T-cell (primary cell): ENCODE results near the gene AP3D1. TPM values are rescaled to one million over a fixed set of nuclear protein-coding genes. Genes with fewer than 3 reads are reported as not detected.
"Not testable (repeated sequence)": the region's sequence is repeated elsewhere in the genome, so short reads cannot be mapped to it uniquely, and the experiment has no call there.

ENCODE experiments used
- ATAC-seq, 4 experiments: fragments of 200-7000 bp in 3 of 4; fragments of 150-1000 bp in 1 of 4; cut with Tn5 transposase; replicated peaks in 1 of 4; 1 replicate in 3 of 4; 2 replicates in 1 of 4; pipeline ENCODE4 v1.10.0; 2021; ENCODE audit warnings: moderate library complexity in 3 of 4, mild to moderate bottlenecking in 2 of 4, moderate number of reproducible peaks in 1 of 4
- CTCF ChIA-PET, 2 donors: fragments of 300-600 bp; sonication (Branson Sonifier 250); formaldehyde crosslinking; loops; one replicate each; lab custom pipeline; 2022; ENCODE audit warnings: antibody characterized with exemption in 2 of 2; lab: Charles Lee
- POLR2A ChIA-PET, 2 donors: fragments of 300-600 bp; sonication (Branson Sonifier 250); formaldehyde crosslinking; loops; one replicate each; lab custom pipeline; 2022; ENCODE audit warnings: antibody characterized with exemption in 2 of 2; lab: Charles Lee
- DNase-seq, 35 experiments: peaks; one replicate each; pipeline versions ENCODE4 v3.0.0 to v3.0.0-alpha.2; 2013 to 2023
- H3K27ac ChIP-seq: one replicate; pipeline ENCODE4 v1.5.1; 2013; ENCODE audit warnings: low read length
- H3K27me3 ChIP-seq, 2 experiments: replicated peaks in 1 of 2; 1 replicate in 1 of 2; 2 replicates in 1 of 2; pipeline versions ENCODE4 v1.6.1 to v1.7.0; 2013; ENCODE audit warnings: low read length in 1 of 2, mixed read lengths in 1 of 2; ENCODE audit not compliant: control insufficient read depth in 2 of 2, insufficient read depth in 2 of 2; ENCODE audit errors: extremely low read depth in 1 of 2
- H3K36me3 ChIP-seq, 2 donors: 1 replicate in 1 of 2; 2 replicates in 1 of 2; pipeline versions ENCODE4 v1.6.1 to v1.7.0; 2013; ENCODE audit warnings: low read length in 1 of 2; ENCODE audit not compliant: control insufficient read depth in 2 of 2, insufficient read depth in 1 of 2; ENCODE audit errors: extremely low read depth in 1 of 2
- H3K4me1 ChIP-seq, 2 experiments: 1 replicate in 1 of 2; 2 replicates in 1 of 2; pipeline versions ENCODE4 v1.6.1 to v1.7.0; 2013; ENCODE audit warnings: low read length in 2 of 2, mixed read lengths in 1 of 2; ENCODE audit not compliant: insufficient read depth in 2 of 2, control insufficient read depth in 1 of 2; ENCODE audit errors: extremely low read depth in 1 of 2
- H3K4me3 ChIP-seq, 2 donors: 1 replicate in 1 of 2; 2 replicates in 1 of 2; pipeline versions ENCODE4 v1.5.1 to v1.7.0; 2013; ENCODE audit warnings: mild to moderate bottlenecking in 2 of 2, low read length in 1 of 2, moderate library complexity in 1 of 2; ENCODE audit not compliant: control insufficient read depth in 1 of 2; ENCODE audit errors: extremely low read depth in 1 of 2
- H3K9me3 ChIP-seq: 2 replicates; pipeline ENCODE4 v1.7.0; 2013
- H3K27ac Mint-ChIP-seq, 2 donors: one replicate each; pipeline ENCODE4 v1.8.0; 2020 to 2021; ENCODE audit warnings: mild to moderate bottlenecking in 2 of 2, mixed read lengths in 2 of 2
- H3K27me3 Mint-ChIP-seq, 2 donors: one replicate each; pipeline ENCODE4 v1.8.0; 2021 to 2022; ENCODE audit warnings: mixed read lengths in 2 of 2
- H3K36me3 Mint-ChIP-seq: one replicate; pipeline ENCODE4 v1.8.0; 2021; ENCODE audit warnings: mixed read lengths
- H3K4me1 Mint-ChIP-seq, 3 donors: one replicate each; pipeline ENCODE4 v1.8.0; 2020 to 2022; ENCODE audit warnings: mixed read lengths in 3 of 3, mild to moderate bottlenecking in 1 of 3
- H3K4me3 Mint-ChIP-seq, 3 donors: one replicate each; pipeline ENCODE4 v1.8.0; 2020 to 2022; ENCODE audit warnings: mild to moderate bottlenecking in 3 of 3, mixed read lengths in 3 of 3, moderate library complexity in 3 of 3
- H3K9me3 Mint-ChIP-seq, 3 donors: one replicate each; pipeline ENCODE4 v1.8.0; 2020 to 2022; ENCODE audit warnings: mixed read lengths in 3 of 3
- WGBS: methylation state at CpG from one replicate; pipeline ENCODE4 v1.1.5; 2013; ENCODE audit warnings: missing lambda C conversion rate; ENCODE audit not compliant: insufficient coverage; 5-methylcytosine and 5-hydroxymethylcytosine counted together
- total RNA-seq, 35 experiments: library from RNA in 6 of 35; stranded (reverse) in 6 of 35; fragments of 120-200 nt in 1 of 35; gene quantifications; one replicate each; pipeline versions ENCODE4 v1.2.1 to v1.2.4 and lab custom pipeline; 2013 to 2026

Gene AP3D1
- total RNA-seq (10 to 100 TPM; 78.6 to 91.5 (median 86.7) TPM), total RNA-seq (lab: John Stamatoyannopoulos, UW) (114 to 207 (median 147) reads per million in 29 experiments)
- total RNA-seq (2013): 47.9 TPM

- ATAC-seq (peak; percentile 87 to 92 (median 90)), DNase-seq (peak; percentile 99 to 100 (median 100))
- H3K27ac Mint-ChIP-seq: peak within 1 kb of the TSS; percentile 70 to 72
- no peaks in the 10 kb centered on the region for H3K9me3 Mint-ChIP-seq
- POLR2A ChIA-PET: interaction anchor here (0.5 to 0.6 kb wide), 6 partner anchors 7 to 228 kb away, joined by 3 to 7 read pairs (median 4); partner anchors contain the start of gene SF3A2 (in 1 of the 2)
- Histone ChIP-seq H3K27ac (peak within 1 kb of the TSS; percentile 62), H3K36me3 (peaks cover 0 to 2% of the 10 kb centered on the region in 2 donors), H3K4me1 (peaks cover 10 to 42% of the 10 kb centered on the region in 2 experiments), H3K9me3 (no peaks in the 10 kb centered on the region), H3K4me3 (peak within 1 kb of the TSS; percentile 69 to 79), H3K27me3 (no peaks in the 10 kb centered on the region)
- 2% methylated on average over 74 of the region's 74 CpGs for WGBS
- H3K27me3 Mint-ChIP-seq: no peaks in the 10 kb centered on the region
- peaks cover 39 to 41% (median 41%) of the 10 kb centered on the region in 3 donors for H3K4me1 Mint-ChIP-seq
- peak within 1 kb of the TSS; percentile 71 to 82 (median 80) for H3K4me3 Mint-ChIP-seq
- no peaks in the 10 kb centered on the region for H3K36me3 Mint-ChIP-seq
- CTCF ChIA-PET: interaction anchor here in 1 of 2 donors (0.7 to 1.1 kb wide), 2 partner anchors 276 to 799 kb away, joined by 3 read pairs; no protein-coding TSS in a partner anchor
Observed at GRCh38 chr19:2151339-2152229, at the start of gene AP3D1. Gene AP3D1 (minus strand): TSS chr19:2151566. CDS start chr19:2151334, 232 bp downstream.

GRCh38 chr19:2200624-2201294 lies 49.4 kb upstream of the AP3D1 start:
- DNase-seq, H3K4me3 Mint-ChIP-seq, H3K4me1 Mint-ChIP-seq, H3K27ac Mint-ChIP-seq, H3K27ac ChIP-seq, H3K9me3 Mint-ChIP-seq, H3K36me3 Mint-ChIP-seq, H3K4me3 ChIP-seq, ATAC-seq, H3K27me3 ChIP-seq, H3K27me3 Mint-ChIP-seq, H3K4me1 ChIP-seq, H3K9me3 ChIP-seq, POLR2A ChIA-PET, CTCF ChIA-PET: not testable (repeated sequence)
- peaks cover 17 to 21% of the 10 kb centered on the region in 2 donors for H3K36me3 ChIP-seq
- WGBS: 97% methylated on average over 50 of the region's 50 CpGs

- Mint-ChIP-seq H3K27me3 (no peaks in the 10 kb centered on the region), H3K9me3 (no peaks in the 10 kb centered on the region), H3K4me3 (no peak overlapping the region), H3K36me3 (peaks cover 8% of the 10 kb centered on the region), H3K27ac (no peak overlapping the region), H3K4me1 (peaks cover 0 to 7% (median 4%) of the 10 kb centered on the region in 3 donors)
- Histone ChIP-seq H3K36me3 (peaks cover 20 to 25% of the 10 kb centered on the region in 2 donors), H3K4me3 (no peak overlapping the region), H3K27ac (no peak overlapping the region), H3K27me3 (no peaks in the 10 kb centered on the region), H3K4me1 (no peaks in the 10 kb centered on the region), H3K9me3 (no peaks in the 10 kb centered on the region)
- 96% methylated on average over 35 of the region's 37 CpGs for WGBS
- CTCF ChIA-PET: no interaction called here
- ATAC-seq: no peak
- POLR2A ChIA-PET: no interaction called here
- no peak for DNase-seq
Observed at GRCh38 chr19:2199861-2200623, 48.7 kb upstream of the AP3D1 start.

- H3K4me1 Mint-ChIP-seq: peaks cover 0 to 7% (median 4%) of the 10 kb centered on the region in 3 donors
- Histone ChIP-seq H3K9me3 (no peaks in the 10 kb centered on the region), H3K27me3 (no peaks in the 10 kb centered on the region), H3K36me3 (peaks cover 23 to 30% of the 10 kb centered on the region in 2 donors), H3K4me3 (no peak overlapping the region), H3K27ac (no peak overlapping the region), H3K4me1 (no peaks in the 10 kb centered on the region)
- H3K36me3 Mint-ChIP-seq: peaks cover 6% of the 10 kb centered on the region
- H3K27ac Mint-ChIP-seq: no peak overlapping the region
- DNase-seq: no peak
- 83% methylated on average over 18 of the region's 18 CpGs for WGBS
- H3K27me3 Mint-ChIP-seq: no peaks in the 10 kb centered on the region
- POLR2A ChIA-PET: no interaction called here
- CTCF ChIA-PET: no interaction called here
- no peak for ATAC-seq
- H3K9me3 Mint-ChIP-seq: no peaks in the 10 kb centered on the region
- H3K4me3 Mint-ChIP-seq: no peak overlapping the region
Observed at GRCh38 chr19:2199215-2199614, 47.8 kb upstream of the AP3D1 start.

- Mint-ChIP-seq H3K4me3 (no peak overlapping the region), H3K27ac (no peak overlapping the region), H3K9me3 (no peaks in the 10 kb centered on the region), H3K27me3 (no peaks in the 10 kb centered on the region), H3K4me1 (peaks cover 0 to 7% (median 4%) of the 10 kb centered on the region in 3 donors), H3K36me3 (peaks cover 8% of the 10 kb centered on the region)
- Histone ChIP-seq H3K9me3 (no peaks in the 10 kb centered on the region), H3K27me3 (no peaks in the 10 kb centered on the region), H3K4me3 (no peak overlapping the region), H3K4me1 (no peaks in the 10 kb centered on the region), H3K36me3 (peaks cover 29 to 32% of the 10 kb centered on the region in 2 donors), H3K27ac (no peak overlapping the region)
- ChIA-PET CTCF (no interaction called here), POLR2A (no interaction called here)
- ATAC-seq (no peak), DNase-seq (no peak)
- 95% methylated on average over 12 of the region's 22 CpGs for WGBS
Observed at GRCh38 chr19:2198317-2198716, 47.0 kb upstream of the AP3D1 start.

- Histone ChIP-seq H3K27me3 (no peaks in the 10 kb centered on the region), H3K36me3 (peaks cover 30 to 34% of the 10 kb centered on the region in 2 donors), H3K4me1 (no peaks in the 10 kb centered on the region), H3K27ac (no peak overlapping the region), H3K9me3 (no peaks in the 10 kb centered on the region), H3K4me3 (no peak overlapping the region)
- ATAC-seq (no peak), DNase-seq (no peak)
- ChIA-PET POLR2A (no interaction called here), CTCF (interaction anchor here in 1 of 2 donors (0.6 kb wide), 1 partner anchor 505 kb away, joined by 4 read pairs; no protein-coding TSS in a partner anchor)
- H3K27me3 Mint-ChIP-seq: no peaks in the 10 kb centered on the region
- no peaks in the 10 kb centered on the region for H3K9me3 Mint-ChIP-seq
- H3K36me3 Mint-ChIP-seq: peaks cover 12% of the 10 kb centered on the region
- peaks cover 0 to 7% (median 4%) of the 10 kb centered on the region in 3 donors for H3K4me1 Mint-ChIP-seq
- H3K27ac Mint-ChIP-seq: no peak overlapping the region
- 96% methylated on average over 15 of the region's 15 CpGs for WGBS
- H3K4me3 Mint-ChIP-seq: no peak overlapping the region
Observed at GRCh38 chr19:2197270-2197669, 45.9 kb upstream of the AP3D1 start.
